SK-N-SH (cell line): ENCODE measurements around the gene ATP4A. TPM values are rescaled to one million over a fixed set of nuclear protein-coding genes. Genes with fewer than 3 reads are reported as not detected.

Experiments used
- CTCF ChIA-PET: fragments of 300-600, 350-600 bp; formaldehyde crosslinking; extraction: SDS; loops from one replicate; lab custom pipeline; 2021; lab: Yijun Ruan, JAX
- POLR2A ChIA-PET: fragments of 350-600 bp; sonication (Branson Sonifier 250); formaldehyde crosslinking; extraction: SDS; loops from one replicate; lab custom pipeline; 2020; ENCODE audit warnings: antibody characterized with exemption, inconsistent platforms; lab: Yijun Ruan, JAX
- DNase-seq: peaks from one replicate; pipeline ENCODE4 v3.0.0; 2012
- H2AFZ ChIP-seq: fragments of 200-600 bp; sonication (generic); 2 replicates; pipeline ENCODE4 v1.8.1; 2016; ENCODE audit warnings: antibody characterized with exemption, mild to moderate bottlenecking, low read depth
- H3F3A ChIP-seq: fragments of 200-600 bp; sonication (generic); replicated peaks from 2 replicates; pipeline ENCODE3; 2016; ENCODE audit warnings: antibody characterized with exemption, mild to moderate bottlenecking; ENCODE audit not compliant: insufficient read depth
- H3K27ac ChIP-seq, 2 experiments: fragments of 200-500 bp in 1 of 2; fragments of 200-600 bp in 1 of 2; sonication (Bioruptor generic) in 1 of 2; sonication (generic), shearing (Covaris generic) in 1 of 2; 2 replicates each; pipeline versions ENCODE4 v1.5.1 to v1.6.1; 2014 to 2016; ENCODE audit warnings: low read depth in 2 of 2, inconsistent platforms in 1 of 2, low read length in 1 of 2, mild to moderate bottlenecking in 1 of 2, mixed read lengths in 1 of 2
- H3K27me3 ChIP-seq: fragments of 200-600 bp; sonication (generic), shearing (Covaris generic); 2 replicates; pipeline ENCODE4 v1.6.1; 2016; ENCODE audit warnings: mixed run types; ENCODE audit not compliant: insufficient read depth
- H3K36me3 ChIP-seq, 2 experiments: fragments of 200-500 bp in 1 of 2; fragments of 200-600 bp in 1 of 2; sonication (Bioruptor generic) in 1 of 2; sonication (generic) in 1 of 2; replicated peaks in 1 of 2; 2 replicates each; pipeline versions ENCODE3 to v1.5.1; 2014 to 2016; ENCODE audit warnings: low read length in 1 of 2, mild to moderate bottlenecking in 1 of 2; ENCODE audit not compliant: insufficient read depth in 2 of 2, control insufficient read depth in 1 of 2
- H3K4me1 ChIP-seq, 2 experiments: fragments of 200-500 bp in 1 of 2; fragments of 200-600 bp in 1 of 2; sonication (Bioruptor generic) in 1 of 2; sonication (generic), shearing (Covaris generic) in 1 of 2; 2 replicates each; pipeline versions ENCODE4 v1.5.1 to v1.6.1; 2014 to 2016; ENCODE audit warnings: low read depth in 1 of 2, low read length in 1 of 2, mixed run types in 1 of 2; ENCODE audit not compliant: insufficient read depth in 2 of 2, control insufficient read depth in 1 of 2
- H3K4me2 ChIP-seq: fragments of 200-600 bp; sonication (generic), shearing (Covaris generic); 2 replicates; pipeline ENCODE4 v1.6.1; 2017; ENCODE audit warnings: mixed run types
- H3K4me3 ChIP-seq, 2 experiments: fragments of 200-500 bp in 1 of 2; fragments of 200-600 bp in 1 of 2; sonication (Bioruptor generic) in 1 of 2; sonication (generic), shearing (Covaris generic) in 1 of 2; 2 replicates each; pipeline versions ENCODE4 v1.5.1 to v1.8.1; 2014 to 2016; ENCODE audit warnings: low read depth in 2 of 2, inconsistent platforms in 1 of 2, low read length in 1 of 2, mild to moderate bottlenecking in 1 of 2, mixed read lengths in 1 of 2, moderate library complexity in 1 of 2
- H3K79me2 ChIP-seq: fragments of 200-600 bp; sonication (generic); 2 replicates; pipeline ENCODE4 v1.8.1; 2017; ENCODE audit warnings: mild to moderate bottlenecking; ENCODE audit not compliant: insufficient read depth
- H3K9ac ChIP-seq: fragments of 200-600 bp; sonication (generic); 2 replicates; pipeline ENCODE4 v1.6.1; 2017; ENCODE audit warnings: mixed run types
- H3K9me2 ChIP-seq: fragments of 200-600 bp; sonication (generic); 2 replicates; pipeline ENCODE4 v1.6.1; 2017; ENCODE audit warnings: mixed run types
- H3K9me3 ChIP-seq: fragments of 200-600 bp; sonication (generic); 2 replicates; pipeline ENCODE4 v1.6.1; 2017; ENCODE audit warnings: mixed run types, mild to moderate bottlenecking, moderate library complexity
- H4K20me1 ChIP-seq: fragments of 200-600 bp; sonication (generic); 2 replicates; pipeline ENCODE4 v1.6.1; 2017; ENCODE audit warnings: mild to moderate bottlenecking, mixed run types; ENCODE audit not compliant: insufficient read depth
- CTCF ChIP-seq: fragments of 200-600 bp; sonication (generic); IDR thresholded peaks from 2 replicates; pipeline ENCODE4 v1.6.1; 2017; ENCODE audit warnings: antibody characterized with exemption, mild to moderate bottlenecking, moderate library complexity
- EP300 ChIP-seq, 2 experiments: IDR thresholded peaks; 2 replicates each; pipeline versions ENCODE4 v1.4.0 to v1.6.1; 2012; ENCODE audit warnings: borderline replicate concordance in 1 of 2, low read depth in 1 of 2, low read length in 1 of 2
- FOXM1 ChIP-seq: IDR thresholded peaks from 2 replicates; pipeline ENCODE4 v1.4.0; 2012; ENCODE audit warnings: low read depth, mild to moderate bottlenecking
- GABPA ChIP-seq: IDR thresholded peaks from 2 replicates; pipeline ENCODE4 v1.4.0; 2012; ENCODE audit warnings: low read depth, mild to moderate bottlenecking
- GATA2 ChIP-seq: sonication (generic); formaldehyde crosslinking; IDR thresholded peaks from 2 replicates; pipeline ENCODE4 v1.5.0; 2020; ENCODE audit warnings: mild to moderate bottlenecking, missing genetic modification reagents
- MEF2A ChIP-seq: IDR thresholded peaks from 2 replicates; pipeline ENCODE4 v1.4.0; 2012; ENCODE audit warnings: low read depth, borderline replicate concordance
- NFIC ChIP-seq: IDR thresholded peaks from 2 replicates; pipeline ENCODE4 v1.4.0; 2012; ENCODE audit warnings: borderline replicate concordance
- PBX3 ChIP-seq: IDR thresholded peaks from 2 replicates; pipeline ENCODE4; 2012
- POLR2AphosphoS5 ChIP-seq: IDR thresholded peaks from 2 replicates; pipeline ENCODE4 v1.6.1; 2012; ENCODE audit warnings: low read depth, low read length
- RAD21 ChIP-seq: IDR thresholded peaks from 2 replicates; pipeline ENCODE4 v1.6.1; 2012; ENCODE audit warnings: mild to moderate bottlenecking, low read length
- SIN3A ChIP-seq: IDR thresholded peaks from 2 replicates; pipeline ENCODE4 v1.6.1; 2012; ENCODE audit warnings: low read depth, mild to moderate bottlenecking, low read length, moderate library complexity, borderline replicate concordance
- YY1 ChIP-seq: IDR thresholded peaks from 2 replicates; pipeline ENCODE4 v1.4.0; 2012; ENCODE audit warnings: low read depth, mild to moderate bottlenecking
- WGBS: methylation state at CpG from one replicate; pipeline ENCODE4 v1.1.6; 2017; ENCODE audit warnings: low lambda C conversion rate; 5-methylcytosine and 5-hydroxymethylcytosine counted together
- polyA plus RNA-seq, 3 experiments: library from polyadenylated mRNA; depleted of rRNA; stranded (reverse); fragments of >200 nt; gene quantifications; 2 replicates each; pipeline ENCODE4 v1.2.3, GENCODE V29; 2012
- TF ChIP-seq, protein P1 (sequence below): IDR thresholded peaks from 2 replicates; pipeline ENCODE4 v1.4.0; 2012; ENCODE audit warnings: low read depth, borderline replicate concordance

ATP4A gene
- polyA plus RNA-seq, 1 of the 3 experiments (the other 2 are of a cell fraction): not detected

GRCh38 chr19:35592226-35592625 is 28.8 kb upstream of the ATP4A start:
- no peak overlapping the region for H3K4me2 ChIP-seq
- ChIA-PET CTCF (interaction anchor here (0.7 to 3.1 kb wide), 7 partner anchors 12 to 86 kb away, joined by 3 to 15 read pairs (median 5); partner anchors contain the start of gene HAUS5), POLR2A (no interaction called here)
- no peak overlapping the region for H3K4me3 ChIP-seq
- no peaks in the 10 kb centered on the region for H4K20me1 ChIP-seq
- 27% methylated on average over 8 of the region's 8 CpGs for WGBS
- DNase-seq: peak; percentile 41
- no peaks in the 10 kb centered on the region for H3K79me2 ChIP-seq
- H2AFZ ChIP-seq: no peak overlapping the region
- H3K27me3 ChIP-seq: peaks cover 36% of the 10 kb centered on the region
- no peaks in the 10 kb centered on the region for H3F3A ChIP-seq
- H3K4me1 ChIP-seq: no peaks in the 10 kb centered on the region
- H3K9me3 ChIP-seq: no peaks in the 10 kb centered on the region
- H3K9me2 ChIP-seq: no peaks in the 10 kb centered on the region
- no peak overlapping the region for H3K9ac ChIP-seq
- H3K27ac ChIP-seq: no peak overlapping the region
- TF ChIP-seq RAD21 (peak; percentile 59), FOXM1 (no peak), CTCF (peak; percentile 48)
- H3K36me3 ChIP-seq: no peaks in the 10 kb centered on the region

- peaks cover 41% of the 10 kb centered on the region for H3K27me3 ChIP-seq
- DNase-seq: no peak
- no peaks in the 10 kb centered on the region for H3K9me2 ChIP-seq
- H3K4me1 ChIP-seq: no peaks in the 10 kb centered on the region
- TF ChIP-seq GATA2 (CRISPR knock-in tag): no peak
- TF ChIP-seq, all 33 proteins: peak for 0
- ChIA-PET CTCF (interaction anchor here (1.2 to 3.1 kb wide), 2 partner anchors 43 to 80 kb away, joined by 4 to 13 read pairs; no protein-coding TSS in a partner anchor), POLR2A (no interaction called here)
- WGBS: 15% methylated on average over 3 of the region's 3 CpGs
- Histone ChIP-seq H3K27ac (no peak overlapping the region), H3K79me2 (no peaks in the 10 kb centered on the region), H3K4me2 (no peak overlapping the region), H3K9me3 (no peaks in the 10 kb centered on the region), H3K9ac (no peak overlapping the region), H2AFZ (no peak overlapping the region), H4K20me1 (no peaks in the 10 kb centered on the region), H3K4me3 (no peak overlapping the region), H3F3A (no peaks in the 10 kb centered on the region), H3K36me3 (no peaks in the 10 kb centered on the region)
These were observed 27.4 kb upstream of the ATP4A start for GRCh38 chr19:35590875-35591274.

GRCh38 chr19:35587321-35587720 is 23.9 kb upstream of the ATP4A start:
- Histone ChIP-seq H3K4me3 (no peak overlapping the region), H3K4me1 (no peaks in the 10 kb centered on the region), H2AFZ (no peak overlapping the region), H3K4me2 (no peak overlapping the region), H3K27me3 (peaks cover 55% of the 10 kb centered on the region), H3K9me2 (no peaks in the 10 kb centered on the region), H3K9me3 (no peaks in the 10 kb centered on the region), H3F3A (no peaks in the 10 kb centered on the region), H3K79me2 (no peaks in the 10 kb centered on the region), H3K27ac (no peak overlapping the region), H3K9ac (no peak overlapping the region), H4K20me1 (no peaks in the 10 kb centered on the region), H3K36me3 (no peaks in the 10 kb centered on the region)
- DNase-seq: no peak
- TF ChIP-seq, protein P1, sequence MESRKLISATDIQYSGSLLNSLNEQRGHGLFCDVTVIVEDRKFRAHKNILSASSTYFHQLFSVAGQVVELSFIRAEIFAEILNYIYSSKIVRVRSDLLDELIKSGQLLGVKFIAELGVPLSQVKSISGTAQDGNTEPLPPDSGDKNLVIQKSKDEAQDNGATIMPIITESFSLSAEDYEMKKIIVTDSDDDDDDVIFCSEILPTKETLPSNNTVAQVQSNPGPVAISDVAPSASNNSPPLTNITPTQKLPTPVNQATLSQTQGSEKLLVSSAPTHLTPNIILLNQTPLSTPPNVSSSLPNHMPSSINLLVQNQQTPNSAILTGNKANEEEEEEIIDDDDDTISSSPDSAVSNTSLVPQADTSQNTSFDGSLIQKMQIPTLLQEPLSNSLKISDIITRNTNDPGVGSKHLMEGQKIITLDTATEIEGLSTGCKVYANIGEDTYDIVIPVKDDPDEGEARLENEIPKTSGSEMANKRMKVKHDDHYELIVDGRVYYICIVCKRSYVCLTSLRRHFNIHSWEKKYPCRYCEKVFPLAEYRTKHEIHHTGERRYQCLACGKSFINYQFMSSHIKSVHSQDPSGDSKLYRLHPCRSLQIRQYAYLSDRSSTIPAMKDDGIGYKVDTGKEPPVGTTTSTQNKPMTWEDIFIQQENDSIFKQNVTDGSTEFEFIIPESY: no peak
- TF ChIP-seq SIN3A (no peak), RAD21 (no peak), NFIC (no peak), YY1 (no peak), POLR2AphosphoS5 (no peak), EP300 (IDR thresholded peaks at IDR 0.05; ENCODE audit: borderline replicate concordance in 1 of 2, low read depth in 1 of 2, low read length in 1 of 2) (no peak), GABPA (no peak), MEF2A (no peak), PBX3 (no peak)
- ChIA-PET CTCF (interaction anchor here (1.3 to 1.5 kb wide), 2 partner anchors 17 to 77 kb away, joined by 3 read pairs; no protein-coding TSS in a partner anchor), POLR2A (no interaction called here)
- 0% methylated on average over 1 of the region's 1 CpG for WGBS
